K562 (cell line): Measurements from ENCODE around the gene GTF2H4. TPM values are rescaled to one million over a fixed set of nuclear protein-coding genes. Genes with fewer than 3 reads are reported as not detected.
A peak's percentile ranks its signal among the peaks of the same experiment; 100 is the strongest.

ENCODE experiments used
- AFF1 ChIP-seq, 2 experiments: fragments of 450-650 bp; IDR thresholded peaks; 2 replicates each; pipeline ENCODE4 v1.6.1; 2018; ENCODE audit warnings: mild to moderate bottlenecking in 2 of 2, low read depth in 1 of 2; ENCODE audit not compliant: partially characterized antibody in 2 of 2
- CHD4 ChIP-seq: fragments of 200-600 bp; sonication (generic); IDR thresholded peaks from 3 replicates; pipeline ENCODE4 v1.6.1; 2012; ENCODE audit warnings: low read depth, mild to moderate bottlenecking, mixed read lengths, low read length, inconsistent platforms; ENCODE audit not compliant: insufficient read depth, insufficient replicate concordance, poor library complexity, severe bottlenecking
- EHMT2 ChIP-seq: fragments of 450-650 bp; IDR thresholded peaks from 2 replicates; pipeline ENCODE4 v1.6.1; 2018; ENCODE audit warnings: antibody characterized with exemption
- ESRRA ChIP-seq: fragments of 450-650 bp; IDR thresholded peaks from 2 replicates; pipeline ENCODE4 v1.6.1; 2014; ENCODE audit warnings: low read depth, mild to moderate bottlenecking, moderate library complexity, borderline replicate concordance
- HLTF ChIP-seq: fragments of 450-650 bp; IDR thresholded peaks from 2 replicates; pipeline ENCODE4 v1.6.1; 2016
- NR2F6 ChIP-seq: fragments of 450-650 bp; formaldehyde crosslinking; IDR thresholded peaks from 2 replicates; pipeline ENCODE4 v1.4.0; 2020; ENCODE audit warnings: mild to moderate bottlenecking
- POLR2A ChIP-seq: fragments of 450-650 bp; conservative IDR thresholded peaks from 2 replicates; pipeline ENCODE4 v1.6.1; 2016
- ZFX ChIP-seq: sonication (generic); formaldehyde crosslinking; IDR thresholded peaks from 2 replicates; pipeline ENCODE4 v1.8.0; 2022; ENCODE audit warnings: mild to moderate bottlenecking, missing genetic modification reagents, moderate library complexity
- ZNF165 ChIP-seq: fragments of 250-450 bp; sonication (Bioruptor Pico); IDR thresholded peaks from 2 replicates; pipeline ENCODE4 v1.4.0; 2020; ENCODE audit warnings: borderline replicate concordance
- ZNF551 ChIP-seq: fragments of 250-450 bp; sonication (Bioruptor Pico); IDR thresholded peaks from 2 replicates; pipeline ENCODE4 v1.5.0; 2021; ENCODE audit warnings: mild to moderate bottlenecking, moderate library complexity
- ZNF696 ChIP-seq: fragments of 250-450 bp; sonication (Bioruptor Pico); conservative IDR thresholded peaks from 2 replicates; pipeline ENCODE4 v1.4.0; 2020; ENCODE audit warnings: mild to moderate bottlenecking, moderate library complexity
- polyA plus RNA-seq, 8 experiments: library from polyadenylated mRNA; depleted of rRNA in 4 of 8; stranded (reverse) in 5 of 8; unstranded in 3 of 8; fragments of >200 nt; fragmentation: Nextera tagmentation in 2 of 8; fragmentation: Illumina TruSeq in 1 of 8; extraction: Ambion mirVana in 2 of 8; extraction: Trizol in 1 of 8; gene quantifications; 2 replicates each; pipeline versions ENCODE4 v1.2.1 to v1.2.3, GENCODE V29; 2011 to 2014; ENCODE audit warnings: inconsistent platforms in 1 of 8, missing spikeins in 1 of 8
- total RNA-seq, 7 experiments: library from RNA; depleted of rRNA in 6 of 7; stranded (reverse); fragments of >200 nt in 6 of 7; fragmentation: Illumina TruSeq in 2 of 7; extraction: Trizol in 2 of 7; gene quantifications; 2 replicates each; pipeline versions ENCODE4 v1.2.1 to v1.2.3, GENCODE V29; 2011 to 2021; ENCODE audit warnings: low replicate concordance in 1 of 7
- TF ChIP-seq, protein P1 (sequence below), 2 experiments: fragments of 200-800 bp in 1 of 2; sonication (Bioruptor generic) in 1 of 2; sonication (generic) in 1 of 2; formaldehyde crosslinking in 1 of 2; IDR thresholded peaks in 1 of 2; conservative IDR thresholded peaks in 1 of 2; 2 replicates each; pipeline versions ENCODE4 v1.5.0 to v1.6.1; 2016 to 2020; ENCODE audit warnings: missing compliant biosample characterization in 1 of 2, missing genetic modification characterization in 1 of 2, missing genetic modification reagents in 1 of 2
- TF ChIP-seq, protein P2 (sequence below): fragments of 450-650 bp; formaldehyde crosslinking; IDR thresholded peaks from 2 replicates; pipeline ENCODE4 v1.4.0; 2022; ENCODE audit warnings: missing genetic modification characterization
- TF ChIP-seq, protein P3 (sequence below), 2 experiments: IDR thresholded peaks; 2 replicates each; pipeline ENCODE4 v1.6.1; 2011; ENCODE audit warnings: borderline replicate concordance in 1 of 2, control low read depth in 1 of 2, low read depth in 1 of 2, low read length in 1 of 2, mild to moderate bottlenecking in 1 of 2, mixed read lengths in 1 of 2, moderate library complexity in 1 of 2; ENCODE audit not compliant: insufficient read depth in 1 of 2, insufficient read length in 1 of 2, poor library complexity in 1 of 2, severe bottlenecking in 1 of 2; ENCODE audit errors: extremely low read depth in 1 of 2
- TF ChIP-seq, protein P4 (sequence below): fragments of 250-450 bp; sonication (Bioruptor Pico); IDR thresholded peaks from 2 replicates; pipeline ENCODE4 v1.8.0; 2022; ENCODE audit warnings: inconsistent platforms

The GTF2H4 gene
- total and polyA plus RNA-seq, 9 of the 15 experiments (the other 6 are each of a cell fraction or from before 2014, with no cell fraction given): 3.6 to 86.1 (median 39.6) TPM

GRCh38 chr6:30907758-30908591 is at the start of gene GTF2H4 (continued):
- TF ChIP-seq, protein P1, sequence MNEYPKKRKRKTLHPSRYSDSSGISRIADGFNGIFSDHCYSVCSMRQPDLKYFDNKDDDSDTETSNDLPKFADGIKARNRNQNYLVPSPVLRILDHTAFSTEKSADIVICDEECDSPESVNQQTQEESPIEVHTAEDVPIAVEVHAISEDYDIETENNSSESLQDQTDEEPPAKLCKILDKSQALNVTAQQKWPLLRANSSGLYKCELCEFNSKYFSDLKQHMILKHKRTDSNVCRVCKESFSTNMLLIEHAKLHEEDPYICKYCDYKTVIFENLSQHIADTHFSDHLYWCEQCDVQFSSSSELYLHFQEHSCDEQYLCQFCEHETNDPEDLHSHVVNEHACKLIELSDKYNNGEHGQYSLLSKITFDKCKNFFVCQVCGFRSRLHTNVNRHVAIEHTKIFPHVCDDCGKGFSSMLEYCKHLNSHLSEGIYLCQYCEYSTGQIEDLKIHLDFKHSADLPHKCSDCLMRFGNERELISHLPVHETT (CRISPR knock-in tag; conservative IDR thresholded peaks at IDR 0.05 in 1 of 2, IDR thresholded peaks at IDR 0.05 in 1 of 2): peak in 1 of 2 experiments; percentile 92; a peak in 2 of 4 replicates
- 0 out of 2 replicates have a peak, but pooled peaks have one; percentile 45 for TF ChIP-seq ZNF165 (CRISPR knock-in tag)
- TF ChIP-seq EHMT2: 0 out of 2 replicates have a peak, but pooled peaks have one; percentile 23
- TF ChIP-seq, protein P2, sequence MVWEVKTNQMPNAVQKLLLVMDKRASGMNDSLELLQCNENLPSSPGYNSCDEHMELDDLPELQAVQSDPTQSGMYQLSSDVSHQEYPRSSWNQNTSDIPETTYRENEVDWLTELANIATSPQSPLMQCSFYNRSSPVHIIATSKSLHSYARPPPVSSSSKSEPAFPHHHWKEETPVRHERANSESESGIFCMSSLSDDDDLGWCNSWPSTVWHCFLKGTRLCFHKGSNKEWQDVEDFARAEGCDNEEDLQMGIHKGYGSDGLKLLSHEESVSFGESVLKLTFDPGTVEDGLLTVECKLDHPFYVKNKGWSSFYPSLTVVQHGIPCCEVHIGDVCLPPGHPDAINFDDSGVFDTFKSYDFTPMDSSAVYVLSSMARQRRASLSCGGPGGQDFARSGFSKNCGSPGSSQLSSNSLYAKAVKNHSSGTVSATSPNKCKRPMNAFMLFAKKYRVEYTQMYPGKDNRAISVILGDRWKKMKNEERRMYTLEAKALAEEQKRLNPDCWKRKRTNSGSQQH (CRISPR knock-in tag): peak; percentile 72
- 0 out of 2 replicates have a peak, but pooled peaks have one; percentile 57 for TF ChIP-seq ZFX (CRISPR knock-in tag)
- TF ChIP-seq, protein P3, sequence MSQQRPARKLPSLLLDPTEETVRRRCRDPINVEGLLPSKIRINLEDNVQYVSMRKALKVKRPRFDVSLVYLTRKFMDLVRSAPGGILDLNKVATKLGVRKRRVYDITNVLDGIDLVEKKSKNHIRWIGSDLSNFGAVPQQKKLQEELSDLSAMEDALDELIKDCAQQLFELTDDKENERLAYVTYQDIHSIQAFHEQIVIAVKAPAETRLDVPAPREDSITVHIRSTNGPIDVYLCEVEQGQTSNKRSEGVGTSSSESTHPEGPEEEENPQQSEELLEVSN (IDR thresholded peaks at IDR 0.05; ENCODE audit: borderline replicate concordance in 1 of 2, extremely low read depth in 1 of 2, insufficient read depth in 1 of 2, insufficient read length in 1 of 2, low read depth in 1 of 2, low read length in 1 of 2, poor library complexity in 1 of 2, severe bottlenecking in 1 of 2): peak; percentile 47 to 72
- peak; percentile 83 for TF ChIP-seq POLR2A
- TF ChIP-seq, protein P4, sequence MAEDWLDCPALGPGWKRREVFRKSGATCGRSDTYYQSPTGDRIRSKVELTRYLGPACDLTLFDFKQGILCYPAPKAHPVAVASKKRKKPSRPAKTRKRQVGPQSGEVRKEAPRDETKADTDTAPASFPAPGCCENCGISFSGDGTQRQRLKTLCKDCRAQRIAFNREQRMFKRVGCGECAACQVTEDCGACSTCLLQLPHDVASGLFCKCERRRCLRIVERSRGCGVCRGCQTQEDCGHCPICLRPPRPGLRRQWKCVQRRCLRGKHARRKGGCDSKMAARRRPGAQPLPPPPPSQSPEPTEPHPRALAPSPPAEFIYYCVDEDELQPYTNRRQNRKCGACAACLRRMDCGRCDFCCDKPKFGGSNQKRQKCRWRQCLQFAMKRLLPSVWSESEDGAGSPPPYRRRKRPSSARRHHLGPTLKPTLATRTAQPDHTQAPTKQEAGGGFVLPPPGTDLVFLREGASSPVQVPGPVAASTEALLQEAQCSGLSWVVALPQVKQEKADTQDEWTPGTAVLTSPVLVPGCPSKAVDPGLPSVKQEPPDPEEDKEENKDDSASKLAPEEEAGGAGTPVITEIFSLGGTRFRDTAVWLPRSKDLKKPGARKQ (CRISPR knock-in tag): no peak
- TF ChIP-seq AFF1 (IDR thresholded peaks at IDR 0.05; ENCODE audit: low read depth in 1 of 2, partially characterized antibody in 2 of 2): peak; percentile 96 to 100
- peak; percentile 81 for TF ChIP-seq ESRRA
- no peak for TF ChIP-seq ZNF696 (CRISPR knock-in tag)
- peak; percentile 98 for TF ChIP-seq CHD4
- no peak for TF ChIP-seq NR2F6 (CRISPR knock-in tag)
- 0 out of 2 replicates have a peak, but pooled peaks have one; percentile 33 for TF ChIP-seq HLTF
- no peak for TF ChIP-seq ZNF551 (CRISPR knock-in tag)
